Kidney (tissue), 14 donors: ENCODE results near the gene VPS39. TPM values are rescaled to one million over a fixed set of nuclear protein-coding genes. Genes with fewer than 3 reads are reported as not detected.

ENCODE experiments used
- DNase-seq, 5 donors: peaks; one replicate each; pipeline ENCODE4 v3.0.0-alpha.2; 2013 to 2020
- FAIRE-seq: peaks from 2 replicates; lab custom pipeline; 2012; peaks lifted over from hg19 to GRCh38; lab: Jason Lieb, UNC
- H3K27ac ChIP-seq, 2 donors: one replicate each; pipeline ENCODE4 v1.7.0; 2013; ENCODE audit warnings: low read depth in 2 of 2, low read length in 2 of 2, inconsistent platforms in 1 of 2
- H3K27me3 ChIP-seq: one replicate; pipeline ENCODE4 v1.7.1; 2013; ENCODE audit warnings: low read length, inconsistent platforms; ENCODE audit not compliant: control insufficient read depth, insufficient read depth
- H3K36me3 ChIP-seq, 3 donors: one replicate each; pipeline versions ENCODE4 v1.7.0 to v1.7.1; 2013; ENCODE audit warnings: low read length in 3 of 3, control low read depth in 1 of 3, inconsistent platforms in 1 of 3; ENCODE audit not compliant: insufficient read depth in 3 of 3, control insufficient read depth in 2 of 3
- H3K4me1 ChIP-seq, 3 donors: one replicate each; pipeline versions ENCODE4 v1.7.0 to v1.7.1; 2013; ENCODE audit warnings: low read length in 3 of 3, inconsistent platforms in 1 of 3, low read depth in 1 of 3; ENCODE audit not compliant: control insufficient read depth in 2 of 3, insufficient read depth in 2 of 3
- H3K4me3 ChIP-seq, 3 donors: one replicate each; pipeline versions ENCODE4 v1.7.0 to v1.8.1; 2013; ENCODE audit warnings: low read length in 3 of 3, control low read depth in 1 of 3, inconsistent platforms in 1 of 3
- H3K9ac ChIP-seq, 3 donors: one replicate each; pipeline versions ENCODE4 v1.7.0 to v1.7.1; 2013; ENCODE audit warnings: low read length in 3 of 3, control low read depth in 1 of 3, inconsistent platforms in 1 of 3
- H3K9me3 ChIP-seq, 3 donors: one replicate each; pipeline versions ENCODE4 v1.7.0 to v1.7.1; 2013; ENCODE audit warnings: low read length in 3 of 3, control low read depth in 1 of 3, inconsistent platforms in 1 of 3; ENCODE audit not compliant: control insufficient read depth in 2 of 3, insufficient read depth in 1 of 3
- CTCF ChIP-seq: IDR thresholded peaks from 3 replicates; pipeline ENCODE4 v1.5.1; 2012; ENCODE audit warnings: mild to moderate bottlenecking, moderate library complexity, borderline replicate concordance; ENCODE audit not compliant: insufficient read depth; ENCODE audit errors: extremely low read depth
- intact Hi-C: fragments of 100-400 bp; cut with DNase I; formaldehyde crosslinking; loops from one replicate; pipeline ENCODE4 v1.11.1; 2022
- polyA plus RNA-seq: library from polyadenylated mRNA; stranded (reverse); fragments of 350-450 nt; fragmentation: Illumina TruSeq; extraction: RNeasy Lipid Tissue Mini Kit (QIAGEN cat#74804); gene quantifications from one replicate; pipeline ENCODE4 v1.2.3, GENCODE V29; 2014; ENCODE audit warnings: low read depth, low replicate concordance; ENCODE audit not compliant: insufficient read depth
- total RNA-seq: library from RNA; stranded (reverse); fragmentation: NEBNext Ultra II Directional; extraction: Animal tissue kit (Norgen Biotek cat#: 25700); gene quantifications from one replicate; pipeline ENCODE4 v1.2.1, GENCODE V29; 2021
- donor health status: control.
- donor health status: control.
- donor health status: control.
- donor health status: control.
- donor health status: control.
- donor health status: DM: yes; HTN: yes; CAD: no.
- donor health status: Normal renal cell carcinoma (clear cell type).

The VPS39 gene
- total and polyA plus RNA-seq, 2 donors from 2014 or later = 33.1 to 70.9 TPM

- no peaks in the 10 kb centered on the region for H3K4me1 ChIP-seq
- no peak overlapping the region for H3K27ac ChIP-seq
- H3K4me3 ChIP-seq = no peak overlapping the region
- FAIRE-seq (no peak), DNase-seq (no peak)
- no peaks in the 10 kb centered on the region for H3K27me3 ChIP-seq
- peaks cover 5 to 44% (median 25%) of the 10 kb centered on the region in 3 donors for H3K36me3 ChIP-seq
- no peak for TF ChIP-seq CTCF
- no peaks in the 10 kb centered on the region for H3K9me3 ChIP-seq
- H3K9ac ChIP-seq = no peak overlapping the region
- intact Hi-C loops = no loop called here
These were observed 19.9 kb upstream of the VPS39 start for GRCh38 chr15:42228036-42228435.

DNA sequence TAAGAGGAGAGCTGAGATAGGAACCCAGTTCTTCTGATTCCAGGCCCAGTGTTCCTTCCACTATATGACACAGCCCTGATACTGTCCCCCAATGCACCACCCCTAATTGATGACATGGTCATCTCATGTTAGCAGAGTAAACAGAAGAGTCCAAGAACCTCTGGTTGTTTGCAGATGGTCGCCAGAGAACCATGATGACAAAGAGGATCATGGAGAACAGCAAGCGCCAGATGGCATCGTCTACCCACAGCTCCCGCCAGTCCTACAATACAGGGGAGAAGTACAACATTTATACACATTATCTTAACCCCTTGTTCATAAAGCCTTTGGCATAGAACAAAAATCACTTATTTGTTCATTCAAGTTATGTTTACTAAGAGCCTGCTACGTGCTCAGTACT is 18.5 kb upstream of the VPS39 start:
- H3K9ac ChIP-seq = no peak overlapping the region
- TF ChIP-seq CTCF = no peak
- FAIRE-seq = no peak
- no peaks in the 10 kb centered on the region for H3K4me1 ChIP-seq
- H3K27me3 ChIP-seq = no peaks in the 10 kb centered on the region
- no peak overlapping the region for H3K27ac ChIP-seq
- intact Hi-C loops = no loop called here
- H3K4me3 ChIP-seq = no peak overlapping the region
- no peaks in the 10 kb centered on the region for H3K9me3 ChIP-seq
- no peak for DNase-seq
- peaks cover 5 to 43% (median 25%) of the 10 kb centered on the region in 3 donors for H3K36me3 ChIP-seq

DNA sequence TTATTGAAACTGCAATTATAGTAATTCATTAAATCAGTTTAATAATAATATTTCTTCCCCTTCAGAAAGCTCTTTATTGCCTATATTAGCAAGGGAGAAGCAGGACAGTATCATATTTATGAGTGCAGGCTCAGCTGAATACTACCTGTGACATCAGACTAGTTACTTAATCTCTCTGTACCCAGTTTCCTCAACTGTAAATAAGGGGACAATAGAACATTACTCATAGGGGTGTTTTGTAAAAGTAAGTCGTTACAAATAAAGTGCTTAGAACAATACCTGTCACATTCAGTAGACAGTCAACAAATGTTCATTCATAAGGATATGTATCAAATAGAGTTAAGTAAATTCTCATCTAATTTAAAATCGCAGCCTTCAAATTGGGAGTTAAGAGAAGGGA is 12.1 kb upstream of the VPS39 start:
- peaks cover 10 to 41% (median 28%) of the 10 kb centered on the region in 3 donors for H3K36me3 ChIP-seq
- no peak for FAIRE-seq

More for the DNA sequence above, 12.1 kb upstream of the VPS39 start:
- no peak for TF ChIP-seq CTCF
- Histone ChIP-seq H3K9me3 (no peaks in the 10 kb centered on the region), H3K27me3 (no peaks in the 10 kb centered on the region), H3K4me3 (no peak overlapping the region), H3K4me1 (no peaks in the 10 kb centered on the region), H3K9ac (no peak overlapping the region), H3K27ac (no peak overlapping the region)
- intact Hi-C loops = no loop called here
- DNase-seq = no peak
